Vagina (tissue), 2 donors: Measurements from ENCODE around the gene SPATA22.

Experiments
- POLR2AphosphoS5 ChIP-seq, 2 donors: sonication (generic); formaldehyde crosslinking; IDR thresholded peaks; one replicate each; pipeline ENCODE4 v1.9.0; 2017; ENCODE audit warnings: antibody characterized with exemption in 2 of 2, mild to moderate bottlenecking in 2 of 2, low read depth in 1 of 2; ENCODE audit not compliant: insufficient read depth in 1 of 2
- TF ChIP-seq, protein P1 (sequence below), 3 experiments: fragments of 450-650 bp in 2 of 3; fragments of 200-600 bp in 1 of 3; sonication (generic) in 1 of 3; IDR thresholded peaks; one replicate each; pipeline ENCODE4 v1.5.1; 2017 to 2019; ENCODE audit warnings: antibody characterized with exemption in 3 of 3, mild to moderate bottlenecking in 2 of 3, moderate library complexity in 2 of 3

DNA sequence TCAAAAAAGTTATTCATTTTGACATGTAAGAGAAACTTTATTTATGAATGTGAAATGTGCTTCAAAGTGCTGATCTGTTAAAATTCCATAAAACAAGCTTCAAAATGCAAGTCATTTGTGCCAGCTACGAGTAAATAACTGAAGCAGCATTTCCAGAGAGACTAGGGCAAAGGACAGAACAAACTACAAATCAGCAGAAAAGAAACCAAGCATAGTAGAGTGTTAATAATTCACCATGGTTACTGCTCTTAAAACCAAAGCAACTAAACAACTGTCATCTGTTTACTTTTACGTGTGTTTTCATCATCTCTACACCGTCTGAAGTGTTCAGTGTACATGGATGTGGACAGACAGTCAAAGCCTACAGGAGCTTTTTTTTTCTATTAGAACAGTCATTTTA, 2.6 kb upstream of the SPATA22 start:
- TF ChIP-seq, protein P1, sequence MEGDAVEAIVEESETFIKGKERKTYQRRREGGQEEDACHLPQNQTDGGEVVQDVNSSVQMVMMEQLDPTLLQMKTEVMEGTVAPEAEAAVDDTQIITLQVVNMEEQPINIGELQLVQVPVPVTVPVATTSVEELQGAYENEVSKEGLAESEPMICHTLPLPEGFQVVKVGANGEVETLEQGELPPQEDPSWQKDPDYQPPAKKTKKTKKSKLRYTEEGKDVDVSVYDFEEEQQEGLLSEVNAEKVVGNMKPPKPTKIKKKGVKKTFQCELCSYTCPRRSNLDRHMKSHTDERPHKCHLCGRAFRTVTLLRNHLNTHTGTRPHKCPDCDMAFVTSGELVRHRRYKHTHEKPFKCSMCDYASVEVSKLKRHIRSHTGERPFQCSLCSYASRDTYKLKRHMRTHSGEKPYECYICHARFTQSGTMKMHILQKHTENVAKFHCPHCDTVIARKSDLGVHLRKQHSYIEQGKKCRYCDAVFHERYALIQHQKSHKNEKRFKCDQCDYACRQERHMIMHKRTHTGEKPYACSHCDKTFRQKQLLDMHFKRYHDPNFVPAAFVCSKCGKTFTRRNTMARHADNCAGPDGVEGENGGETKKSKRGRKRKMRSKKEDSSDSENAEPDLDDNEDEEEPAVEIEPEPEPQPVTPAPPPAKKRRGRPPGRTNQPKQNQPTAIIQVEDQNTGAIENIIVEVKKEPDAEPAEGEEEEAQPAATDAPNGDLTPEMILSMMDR (IDR thresholded peaks at IDR 0.05): no peak
- no peak for TF ChIP-seq POLR2AphosphoS5 (IDR thresholded peaks at IDR 0.05; ENCODE audit: insufficient read depth in 1 of 2, low read depth in 1 of 2)
